SJCRH30 (cell line): ENCODE data around the gene HMGN4. TPM values are rescaled to one million over a fixed set of nuclear protein-coding genes. Genes with fewer than 3 reads are reported as not detected.

Experiments
- DNase-seq, 2 experiments: peaks; one replicate each; pipeline ENCODE4 v3.0.0-alpha.2; 2015 to 2020
- H3K27ac ChIP-seq: fragments of 250-450 bp; sonication (Bioruptor Pico); 2 replicates; pipeline ENCODE4 v1.5.1; 2020; ENCODE audit warnings: mild to moderate bottlenecking, moderate library complexity
- H3K27me3 ChIP-seq: fragments of 250-450 bp; sonication (Bioruptor Pico); 2 replicates; pipeline ENCODE4 v1.5.1; 2020; ENCODE audit warnings: mild to moderate bottlenecking, moderate library complexity
- H3K36me3 ChIP-seq: fragments of 250-450 bp; sonication (Bioruptor Pico); 2 replicates; pipeline ENCODE4 v1.5.1; 2020; ENCODE audit warnings: mild to moderate bottlenecking, moderate library complexity
- H3K4me1 ChIP-seq: fragments of 250-450 bp; sonication (Bioruptor Pico); 2 replicates; pipeline ENCODE4 v1.5.1; 2020; ENCODE audit warnings: mild to moderate bottlenecking, moderate library complexity
- H3K4me3 ChIP-seq: fragments of 250-450 bp; sonication (Bioruptor Pico); 2 replicates; pipeline ENCODE4 v1.5.1; 2020; ENCODE audit warnings: mild to moderate bottlenecking, moderate library complexity
- H3K9me3 ChIP-seq: fragments of 250-450 bp; sonication (Bioruptor Pico); replicated peaks from 2 replicates; pipeline ENCODE4 v1.5.1; 2020; ENCODE audit warnings: mild to moderate bottlenecking, moderate library complexity
- total RNA-seq: library from RNA; depleted of rRNA; stranded (reverse); fragments of >200 nt; shearing (Covaris generic); gene quantifications from 2 replicates; pipeline ENCODE4 v1.2.3, GENCODE V29; 2014

Gene HMGN4
- total RNA-seq, 1 experiment from 2014 or later = 53.8 TPM

DNA sequence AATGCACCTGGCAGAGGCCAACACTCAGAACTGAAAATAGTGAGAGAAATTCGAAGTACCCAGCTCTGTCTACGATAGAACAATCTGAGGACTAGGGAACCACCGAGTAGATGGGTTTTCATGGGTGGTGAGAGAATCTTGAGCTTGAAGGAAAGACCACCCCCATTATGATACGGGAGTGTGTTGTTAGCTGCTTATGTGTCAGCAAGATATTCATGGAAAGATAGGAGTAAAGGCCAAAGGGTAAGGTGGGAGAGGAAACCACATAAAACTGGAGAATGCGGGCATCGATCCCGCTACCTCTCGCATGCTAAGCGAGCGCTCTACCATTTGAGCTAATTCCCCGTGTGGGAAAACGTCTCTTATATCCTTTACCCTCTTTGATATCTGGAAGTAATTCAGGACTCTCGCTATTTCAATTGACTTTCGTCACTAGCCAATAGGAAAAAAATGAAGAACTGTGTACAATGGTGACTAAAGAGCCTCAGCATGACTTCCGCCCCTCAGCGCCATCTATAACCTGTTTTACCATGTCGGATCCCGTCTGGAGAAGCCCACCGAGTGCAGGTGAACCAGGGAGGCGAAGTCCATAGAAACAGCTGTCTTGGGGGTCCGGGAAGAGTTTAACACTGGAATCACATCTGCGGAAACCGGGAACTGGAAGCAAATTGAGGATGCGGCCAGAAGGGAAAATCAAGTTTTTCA, 33.6 kb downstream of the HMGN4 start:
- DNase-seq = peak; percentile 66 to 89
- Histone ChIP-seq H3K9me3 (no peaks in the 10 kb centered on the region), H3K4me1 (no peaks in the 10 kb centered on the region), H3K27me3 (no peaks in the 10 kb centered on the region), H3K27ac (peak overlapping the region; percentile 20), H3K36me3 (no peaks in the 10 kb centered on the region), H3K4me3 (peak overlapping the region; percentile 62)

DNA sequence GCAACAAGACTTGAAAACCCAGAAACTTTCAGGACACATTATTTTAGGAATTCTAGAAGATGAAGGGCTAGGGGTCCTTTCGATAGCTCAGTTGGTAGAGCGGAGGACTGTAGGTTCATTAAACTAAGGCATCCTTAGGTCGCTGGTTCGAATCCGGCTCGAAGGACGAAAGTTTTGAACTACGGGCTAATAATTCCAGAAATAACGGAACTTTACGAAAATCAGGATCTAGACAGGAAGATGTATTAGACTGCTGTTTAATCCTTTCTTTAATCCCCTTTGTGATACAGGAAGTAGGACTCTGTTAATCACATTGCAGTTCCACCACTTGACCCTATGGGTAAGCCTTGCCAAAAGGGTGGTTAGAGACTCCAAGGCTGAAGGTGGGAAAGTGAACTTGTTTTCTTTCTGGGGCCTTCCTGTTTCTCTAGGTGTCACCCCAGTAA, 37.4 kb downstream of the HMGN4 start:
- H3K9me3 ChIP-seq = no peaks in the 10 kb centered on the region
- no peak overlapping the region for H3K4me3 ChIP-seq
- no peaks in the 10 kb centered on the region for H3K36me3 ChIP-seq
- no peak overlapping the region for H3K27ac ChIP-seq
- H3K4me1 ChIP-seq = no peaks in the 10 kb centered on the region
- DNase-seq = no peak
- no peaks in the 10 kb centered on the region for H3K27me3 ChIP-seq

DNA sequence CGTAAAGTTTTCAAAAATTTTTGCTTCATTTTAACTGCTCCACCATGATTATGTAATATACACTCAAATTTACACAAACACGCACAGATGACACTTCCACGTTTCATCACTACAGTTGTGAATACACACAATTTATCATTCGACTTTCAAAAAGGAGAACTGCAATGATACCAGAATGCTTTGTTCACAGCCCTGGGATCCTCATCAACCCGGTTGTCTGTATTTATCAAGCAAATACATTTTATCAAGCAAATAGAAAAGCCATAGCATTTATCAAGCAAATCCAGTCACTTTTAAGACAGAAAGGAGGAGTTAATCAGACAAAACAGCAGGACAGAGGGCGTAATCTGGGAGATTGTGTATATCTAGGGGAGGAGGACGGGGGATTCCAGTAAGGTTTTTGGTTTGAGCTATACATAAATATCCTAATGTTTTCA, 38.3 kb downstream of the HMGN4 start:
- DNase-seq = no peak
- no peak overlapping the region for H3K4me3 ChIP-seq

DNA sequence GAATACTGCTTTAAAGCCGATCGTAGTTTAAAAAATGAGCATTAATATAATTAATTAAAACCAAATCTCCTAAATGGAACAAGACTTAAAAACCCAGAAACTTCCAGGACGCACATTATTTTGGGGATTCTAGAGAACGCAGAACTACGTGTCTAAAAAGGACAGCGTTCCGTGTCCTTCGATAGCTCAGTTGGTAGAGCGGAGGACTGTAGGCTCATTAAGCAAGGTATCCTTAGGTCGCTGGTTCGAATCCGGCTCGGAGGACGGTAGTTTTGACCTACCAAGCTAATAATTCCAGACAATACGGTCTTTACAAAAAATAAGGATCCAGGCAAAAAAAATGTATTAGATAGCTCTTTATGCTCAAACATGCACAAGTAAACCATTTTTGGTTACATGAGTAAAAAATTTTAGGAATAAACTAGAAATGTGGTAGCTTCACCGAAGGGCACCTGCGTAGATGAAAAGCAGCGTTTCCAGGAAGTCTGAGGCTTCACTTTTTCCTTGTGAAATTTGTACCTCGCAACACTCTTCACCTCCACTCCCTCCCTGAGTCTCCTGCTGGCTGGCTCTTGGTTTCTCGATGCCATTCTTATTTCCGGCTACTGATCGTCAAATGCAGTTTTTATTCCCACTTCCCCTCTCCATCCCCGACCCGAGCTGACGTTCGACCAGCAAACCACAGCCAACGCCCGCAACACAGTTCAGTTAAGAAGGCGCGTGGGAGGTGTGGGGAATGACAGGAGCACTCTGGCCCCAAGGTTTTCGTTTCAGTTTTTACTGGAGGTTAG, 39.0 kb downstream of the HMGN4 start:
- Histone ChIP-seq H3K36me3 (no peaks in the 10 kb centered on the region), H3K27me3 (no peaks in the 10 kb centered on the region), H3K4me3 (no peak overlapping the region), H3K9me3 (no peaks in the 10 kb centered on the region), H3K4me1 (no peaks in the 10 kb centered on the region), H3K27ac (no peak overlapping the region)
- no peak for DNase-seq

More for the DNA sequence above, 38.3 kb downstream of the HMGN4 start:
- Histone ChIP-seq H3K9me3 (no peaks in the 10 kb centered on the region), H3K27ac (no peak overlapping the region), H3K27me3 (no peaks in the 10 kb centered on the region), H3K4me1 (no peaks in the 10 kb centered on the region), H3K36me3 (no peaks in the 10 kb centered on the region)

DNA sequence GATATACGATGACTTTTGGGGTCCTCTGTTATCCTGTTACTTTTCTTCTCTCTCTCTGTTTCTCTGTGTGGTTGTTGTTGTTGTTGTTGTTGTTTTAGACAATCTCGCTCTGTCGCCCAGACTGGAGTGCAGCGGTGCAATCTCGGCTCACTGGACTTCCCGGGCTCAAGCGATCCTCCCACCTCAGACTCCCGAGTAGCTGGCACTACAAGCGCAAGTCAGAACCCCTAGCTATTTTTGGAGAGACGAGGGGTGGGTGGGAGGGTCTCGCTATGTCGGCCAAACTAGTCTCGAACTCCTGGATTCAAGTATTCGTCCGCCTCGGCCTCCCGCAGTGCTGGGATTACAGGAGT, 39.5 kb downstream of the HMGN4 start:
- Histone ChIP-seq H3K9me3 (no peaks in the 10 kb centered on the region), H3K27ac (no peak overlapping the region), H3K4me3 (no peak overlapping the region), H3K4me1 (no peaks in the 10 kb centered on the region), H3K36me3 (no peaks in the 10 kb centered on the region), H3K27me3 (no peaks in the 10 kb centered on the region)
- no peak for DNase-seq

DNA sequence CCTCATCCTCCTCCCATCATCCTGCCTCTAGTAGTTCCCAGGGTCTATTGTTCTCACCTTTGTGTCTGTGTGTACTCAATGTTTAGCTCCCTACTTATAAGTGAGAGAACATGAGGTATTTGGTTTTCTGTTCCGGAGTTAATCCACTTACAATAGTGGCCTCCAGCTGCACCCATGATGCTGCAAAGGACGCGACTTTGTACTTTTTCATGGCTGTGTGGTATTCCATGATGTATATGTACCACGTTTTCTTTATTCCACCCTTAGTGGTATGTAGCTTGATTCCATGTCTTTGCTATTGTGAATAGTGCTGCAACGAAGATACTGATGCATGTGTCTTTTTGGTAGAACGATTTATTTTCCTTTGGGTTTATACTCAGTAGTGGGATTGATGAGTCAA, 40.1 kb downstream of the HMGN4 start:
- no peaks in the 10 kb centered on the region for H3K36me3 ChIP-seq
- no peak overlapping the region for H3K27ac ChIP-seq
- H3K4me1 ChIP-seq = no peaks in the 10 kb centered on the region
- no peaks in the 10 kb centered on the region for H3K9me3 ChIP-seq
- no peak for DNase-seq
- H3K27me3 ChIP-seq = no peaks in the 10 kb centered on the region
- H3K4me3 ChIP-seq = no peak overlapping the region

DNA sequence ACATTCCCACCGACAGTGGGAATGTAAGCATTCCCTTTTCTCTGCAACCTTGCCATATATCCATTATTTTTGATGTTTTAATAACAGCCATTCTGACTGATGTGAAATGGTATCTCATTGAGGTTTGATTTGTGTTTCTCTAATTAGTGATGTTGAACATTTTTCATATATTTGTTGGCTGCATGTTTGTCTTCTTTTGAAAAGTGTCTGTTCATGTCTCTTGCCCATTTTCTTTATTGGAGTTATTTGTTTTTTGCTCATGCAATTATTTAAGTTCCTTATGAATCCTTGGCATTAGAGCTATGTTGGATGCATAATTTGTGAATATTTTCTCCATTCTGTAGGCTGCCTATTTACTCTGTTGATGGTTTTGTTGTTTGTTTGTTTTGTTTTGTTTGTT, 40.6 kb downstream of the HMGN4 start:
- H3K4me1 ChIP-seq = no peaks in the 10 kb centered on the region
- no peaks in the 10 kb centered on the region for H3K9me3 ChIP-seq
- DNase-seq = no peak
- no peak overlapping the region for H3K27ac ChIP-seq
- H3K27me3 ChIP-seq = no peaks in the 10 kb centered on the region
- no peaks in the 10 kb centered on the region for H3K36me3 ChIP-seq
- no peak overlapping the region for H3K4me3 ChIP-seq

DNA sequence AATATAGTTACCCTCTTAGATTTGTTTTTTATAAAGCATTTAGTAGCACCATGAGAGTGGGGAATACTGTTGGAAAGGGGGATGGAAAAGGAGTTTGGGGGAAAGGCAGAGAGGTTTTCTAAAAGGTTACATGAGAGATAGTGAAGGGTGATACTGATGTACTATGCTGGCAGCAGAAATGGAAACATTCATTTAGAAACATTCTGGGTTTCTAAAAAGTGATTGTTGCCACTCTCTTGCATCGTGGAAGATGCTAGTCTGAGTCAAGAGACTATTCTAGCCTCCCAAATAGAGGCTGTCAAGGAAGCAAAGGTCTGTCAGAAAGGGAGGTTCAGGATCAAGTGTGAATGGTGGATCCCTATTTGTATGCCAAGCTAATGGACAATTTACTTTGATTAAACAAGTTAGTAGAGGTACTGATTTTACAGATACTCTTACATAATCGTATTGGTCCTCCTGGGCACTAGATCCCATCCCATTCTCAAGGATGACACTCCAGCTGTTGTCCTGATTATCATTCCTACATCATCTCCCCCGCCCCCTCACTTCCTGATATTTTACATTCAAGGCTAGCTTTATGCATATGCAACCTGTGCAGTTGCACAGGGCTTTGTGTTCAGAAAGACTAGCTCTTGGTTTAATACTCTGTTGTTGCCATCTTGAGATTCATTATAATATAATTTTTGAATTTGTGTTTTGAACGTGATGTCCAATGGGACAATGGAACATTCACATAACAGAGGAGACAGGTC, 43.2 kb downstream of the HMGN4 start:
- no peaks in the 10 kb centered on the region for H3K9me3 ChIP-seq
- no peaks in the 10 kb centered on the region for H3K36me3 ChIP-seq
- H3K27ac ChIP-seq = no peak overlapping the region
- H3K27me3 ChIP-seq = no peaks in the 10 kb centered on the region
- no peaks in the 10 kb centered on the region for H3K4me1 ChIP-seq
- H3K4me3 ChIP-seq = no peak overlapping the region
- no peak for DNase-seq

DNA sequence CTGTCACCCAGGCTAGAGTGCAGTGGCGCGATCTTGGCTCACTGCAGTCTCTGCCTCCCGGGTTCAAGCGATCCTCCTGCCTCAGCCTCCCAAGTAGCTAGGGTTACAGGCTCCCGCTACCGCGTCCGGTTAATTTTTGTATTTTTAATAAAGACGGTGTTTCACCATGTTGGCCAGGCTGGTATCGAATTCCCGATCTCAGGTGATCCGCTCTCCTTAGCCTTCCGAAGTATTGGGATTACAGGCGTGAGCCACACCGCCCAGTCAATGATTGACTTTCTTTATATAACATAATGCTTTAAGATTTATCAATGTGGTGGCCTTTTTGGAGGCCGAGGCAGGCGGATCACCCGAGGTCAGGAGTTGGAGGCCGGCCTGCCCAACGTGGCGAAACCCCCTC, 50.8 kb downstream of the HMGN4 start:
- no peak for DNase-seq
- no peaks in the 10 kb centered on the region for H3K36me3 ChIP-seq
- H3K27ac ChIP-seq = no peak overlapping the region
- no peaks in the 10 kb centered on the region for H3K27me3 ChIP-seq
- H3K9me3 ChIP-seq = no peaks in the 10 kb centered on the region
- H3K4me1 ChIP-seq = no peaks in the 10 kb centered on the region
- no peak overlapping the region for H3K4me3 ChIP-seq

DNA sequence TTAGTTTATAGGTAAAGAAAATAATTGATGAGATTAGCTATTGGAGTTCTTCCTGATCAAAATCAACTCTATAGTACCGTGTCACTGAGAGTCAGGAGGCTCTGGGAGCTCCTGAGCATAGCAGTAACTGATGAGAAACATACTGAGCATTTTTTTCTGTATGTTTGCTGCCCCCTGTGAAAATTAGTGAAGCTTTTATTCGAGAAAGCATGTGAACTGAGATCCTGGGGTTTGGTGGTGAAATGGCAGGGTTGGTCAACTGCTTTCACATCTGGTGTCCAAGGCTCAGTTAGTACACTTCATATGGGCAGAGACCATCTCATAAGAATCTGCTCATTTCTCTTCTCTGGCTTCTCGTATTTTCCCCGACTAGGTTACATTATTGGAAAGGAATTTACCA, 54.5 kb downstream of the HMGN4 start:
- no peak overlapping the region for H3K27ac ChIP-seq

DNA sequence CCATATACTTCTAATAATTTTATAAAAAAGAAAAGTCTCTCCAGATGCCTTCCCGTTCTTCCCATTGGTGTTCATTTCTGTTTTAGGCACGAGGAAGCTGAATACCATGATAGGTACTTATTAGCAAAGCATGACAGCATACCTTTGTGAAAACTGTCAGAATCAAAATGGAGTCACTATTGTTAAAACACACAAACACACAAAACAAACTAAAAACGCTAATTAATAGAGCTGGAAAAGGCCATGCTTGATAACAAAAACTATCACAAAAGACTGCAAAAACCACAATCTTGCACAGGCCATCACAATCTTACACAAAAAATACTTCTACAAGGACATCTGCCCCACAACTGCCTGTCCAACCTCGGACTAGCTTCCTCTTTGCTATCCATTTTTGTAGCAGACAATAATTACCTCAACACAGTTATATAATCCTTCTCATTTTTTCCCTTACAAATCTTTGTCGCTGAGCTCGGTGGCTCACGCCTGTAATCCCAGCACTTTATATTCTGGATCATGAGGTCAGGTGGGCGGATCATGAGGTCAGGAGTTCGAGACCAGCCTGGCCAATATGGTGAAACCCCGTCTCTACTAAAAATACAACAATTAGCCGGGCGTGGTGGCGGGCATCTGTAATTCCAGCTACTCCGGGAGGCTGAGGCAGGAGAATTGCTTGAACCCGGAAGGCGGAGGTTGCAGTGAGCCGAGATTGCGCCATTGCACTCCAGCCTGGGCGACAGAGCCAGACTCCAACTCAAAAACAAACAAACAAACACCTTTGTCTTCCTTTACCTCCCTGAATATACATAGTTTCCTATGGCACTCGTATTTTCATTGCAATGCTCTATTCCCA, 55.3 kb downstream of the HMGN4 start:
- H3K27me3 ChIP-seq = no peaks in the 10 kb centered on the region
- no peak overlapping the region for H3K27ac ChIP-seq
- H3K4me1 ChIP-seq = no peaks in the 10 kb centered on the region
- H3K9me3 ChIP-seq = no peaks in the 10 kb centered on the region
- H3K4me3 ChIP-seq = no peak overlapping the region
- H3K36me3 ChIP-seq = 0 out of 2 replicates have a peak, but pooled peaks cover 3% of the 10 kb centered on the region
- no peak for DNase-seq

More for the DNA sequence above, 54.5 kb downstream of the HMGN4 start:
- no peaks in the 10 kb centered on the region for H3K9me3 ChIP-seq
- H3K4me1 ChIP-seq = no peaks in the 10 kb centered on the region
- no peaks in the 10 kb centered on the region for H3K36me3 ChIP-seq
- no peaks in the 10 kb centered on the region for H3K27me3 ChIP-seq
- no peak overlapping the region for H3K4me3 ChIP-seq
- no peak for DNase-seq

DNA sequence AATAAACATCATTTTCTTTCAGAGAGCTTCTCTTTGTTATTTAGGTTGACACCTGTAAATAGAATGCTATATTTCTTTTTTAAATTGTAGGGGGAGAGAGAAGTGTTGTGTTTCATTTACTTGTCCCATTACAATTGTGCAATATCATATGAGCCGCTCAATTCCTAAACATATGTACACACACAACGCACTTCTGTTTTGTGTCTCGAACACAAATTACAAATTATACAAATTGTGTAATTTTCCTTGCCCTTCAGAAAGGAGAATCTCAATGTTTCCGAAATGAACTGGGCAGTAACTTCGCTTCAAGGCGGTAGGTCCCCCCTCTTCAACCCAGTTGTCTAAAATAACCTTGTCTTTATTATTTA, 55.9 kb downstream of the HMGN4 start:
- Histone ChIP-seq H3K27ac (no peak overlapping the region), H3K9me3 (no peaks in the 10 kb centered on the region), H3K27me3 (no peaks in the 10 kb centered on the region), H3K4me1 (no peaks in the 10 kb centered on the region), H3K36me3 (peaks cover 8% of the 10 kb centered on the region), H3K4me3 (no peak overlapping the region)
- no peak for DNase-seq

DNA sequence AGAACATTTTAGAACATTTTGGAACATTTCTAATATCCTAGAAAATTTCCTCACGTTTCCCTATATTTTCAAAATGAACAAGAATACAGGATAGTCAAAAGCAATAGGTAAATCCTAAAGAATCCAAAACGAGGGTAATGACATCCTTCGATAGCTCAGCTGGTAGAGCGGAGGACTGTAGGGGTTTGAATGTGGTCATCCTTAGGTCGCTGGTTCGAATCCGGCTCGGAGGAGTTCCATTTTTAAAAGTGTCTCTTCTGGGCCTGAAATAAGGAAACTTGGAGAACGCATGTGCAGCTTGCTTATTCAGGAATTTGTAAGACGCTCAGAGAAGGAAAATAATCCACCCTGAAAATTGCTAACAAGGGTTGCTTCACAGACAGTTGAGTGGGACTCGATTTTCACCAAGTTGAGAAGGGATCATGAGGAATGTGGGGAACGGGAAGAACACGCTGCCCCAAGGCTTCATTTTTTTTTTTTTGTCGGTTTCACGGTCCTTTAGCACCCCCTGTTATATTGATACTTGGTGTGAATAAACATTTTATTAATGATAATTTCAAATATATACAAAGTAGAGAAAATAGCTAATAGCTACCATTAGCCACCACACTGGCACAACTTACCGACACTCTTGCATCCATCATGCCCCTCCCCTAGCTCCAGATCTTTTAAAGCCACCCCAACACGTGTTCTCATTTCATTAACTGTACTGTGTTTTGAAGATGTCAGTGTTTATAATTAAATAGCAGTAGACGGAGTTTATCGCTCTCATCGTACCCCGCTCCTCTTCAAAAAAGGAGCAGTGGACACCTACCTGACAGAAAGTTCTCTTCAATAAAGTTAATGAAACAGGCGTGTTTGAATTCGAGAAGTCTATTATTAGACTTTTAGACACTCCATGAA, 56.8 kb downstream of the HMGN4 start:
- H3K4me1 ChIP-seq = no peaks in the 10 kb centered on the region
- no peaks in the 10 kb centered on the region for H3K9me3 ChIP-seq
- H3K27me3 ChIP-seq = no peaks in the 10 kb centered on the region
- H3K27ac ChIP-seq = peak overlapping the region; percentile 14; the same call in 1 of the 2 replicates
- H3K4me3 ChIP-seq = peak overlapping the region; percentile 82
- DNase-seq = peak; percentile 31 to 62
- H3K36me3 ChIP-seq = peaks cover 14% of the 10 kb centered on the region
